GM12878 (cell line): ENCODE results near the gene RNF13. TPM values are rescaled to one million over a fixed set of nuclear protein-coding genes. Genes with fewer than 3 reads are reported as not detected.

Experiments
- ATAC-seq: fragments of 200-7000 bp; cut with Tn5 transposase; 3 replicates; pipeline ENCODE4 v1.9.1; 2020; ENCODE audit warnings: mild to moderate bottlenecking, moderate library complexity
- BruUV-seq: library from RNA; stranded (reverse); fragments of 400-500 nt; replicated peaks from 2 replicates; lab custom pipeline; 2021; lab: Mats Ljungman, UMichigan
- CTCF ChIA-PET: fragments of 300-600 bp; sonication (Branson Sonifier 250); formaldehyde crosslinking; extraction: SDS; loops from one replicate; lab custom pipeline; 2021; ENCODE audit warnings: inconsistent platforms; lab: Yijun Ruan, JAX
- POLR2A ChIA-PET: fragments of 350-600 bp; formaldehyde crosslinking; extraction: SDS; loops from one replicate; lab custom pipeline; 2021; ENCODE audit warnings: inconsistent platforms; lab: Charles Lee
- RAD21 ChIA-PET: fragments of 300-600 bp; sonication (Branson Sonifier 250); formaldehyde crosslinking; loops from one replicate; lab custom pipeline; 2023; ENCODE audit warnings: antibody characterized with exemption; ENCODE audit not compliant: unreplicated experiment; lab: Charles Lee
- SMC1A ChIA-PET: fragments of 300-600 bp; sonication (Branson Sonifier 250); formaldehyde crosslinking; loops from one replicate; lab custom pipeline; 2023; ENCODE audit not compliant: unreplicated experiment, uncharacterized antibody; lab: Charles Lee
- DNase-seq: peaks from one replicate; pipeline ENCODE4 v3.0.0-alpha.2; 2011; ENCODE audit warnings: low read depth, low spot score
- FAIRE-seq: peaks from 3 replicates; lab custom pipeline; 2011; peaks lifted over from hg19 to GRCh38; lab: Jason Lieb, UNC
- H2AFZ ChIP-seq: 2 replicates; pipeline ENCODE4 v1.6.0; 2011; ENCODE audit warnings: low read depth, low read length, control low read depth; ENCODE audit not compliant: control insufficient read depth
- H3K27ac ChIP-seq: 2 replicates; pipeline ENCODE4 v1.5.1; 2011; ENCODE audit warnings: control low read depth; ENCODE audit not compliant: control insufficient read depth, insufficient read depth
- H3K27me3 ChIP-seq, 2 experiments: replicated peaks in 1 of 2; 2 replicates each; pipeline versions ENCODE4 v1.6.0 to v1.6.1; 2011; ENCODE audit warnings: low read length in 1 of 2; ENCODE audit not compliant: control insufficient read depth in 2 of 2, insufficient read depth in 2 of 2
- H3K36me3 ChIP-seq, 2 experiments: 2 replicates each; pipeline ENCODE4 v1.5.1; 2011; ENCODE audit warnings: low read length in 1 of 2; ENCODE audit not compliant: control insufficient read depth in 2 of 2, insufficient read depth in 2 of 2
- H3K4me1 ChIP-seq: 2 replicates; pipeline ENCODE4 v1.6.1; 2011; ENCODE audit warnings: mild to moderate bottlenecking, low read length, moderate library complexity, mixed read lengths; ENCODE audit not compliant: control insufficient read depth, insufficient read depth
- H3K4me2 ChIP-seq: 2 replicates; pipeline ENCODE4 v1.6.0; 2011; ENCODE audit warnings: control low read depth; ENCODE audit not compliant: control insufficient read depth, insufficient read depth
- H3K4me3 ChIP-seq: fragments of 200-600 bp; sonication (generic); 2 replicates; pipeline ENCODE4 v1.5.1; 2016
- H3K79me2 ChIP-seq: 2 replicates; pipeline ENCODE4 v1.6.0; 2011; ENCODE audit warnings: low read length; ENCODE audit not compliant: control insufficient read depth, insufficient read depth
- H3K9ac ChIP-seq: 2 replicates; pipeline ENCODE4 v1.8.0; 2011; ENCODE audit warnings: low read length, control low read depth, mixed read lengths; ENCODE audit not compliant: control insufficient read depth, insufficient read depth
- H3K9me3 ChIP-seq: replicated peaks from 3 replicates; pipeline ENCODE4 v1.5.1; 2011; ENCODE audit warnings: mild to moderate bottlenecking, low read length; ENCODE audit not compliant: control insufficient read depth, insufficient read depth
- H4K20me1 ChIP-seq: 2 replicates; pipeline ENCODE4 v1.6.0; 2011; ENCODE audit not compliant: control insufficient read depth, insufficient read depth
- JUND ChIP-seq: IDR thresholded peaks from 2 replicates; pipeline ENCODE4 v1.6.1; 2012; ENCODE audit warnings: low read depth, mild to moderate bottlenecking, low read length, improper control_type of control experiment, moderate library complexity
- NFYA ChIP-seq: IDR thresholded peaks from 2 replicates; pipeline ENCODE4 v1.6.1; 2011; ENCODE audit warnings: low read depth, mild to moderate bottlenecking, low read length, improper control_type of control experiment, borderline replicate concordance
- RB1 ChIP-seq: fragments of 450-650 bp; formaldehyde crosslinking; IDR thresholded peaks from 2 replicates; pipeline ENCODE4 v1.6.1; 2017; ENCODE audit warnings: mild to moderate bottlenecking, borderline replicate concordance
- SUPT20H ChIP-seq: IDR thresholded peaks from 2 replicates; pipeline ENCODE4 v1.6.1; 2011; ENCODE audit warnings: low read depth, mild to moderate bottlenecking, low read length, moderate library complexity, borderline replicate concordance; ENCODE audit not compliant: control insufficient read depth
- TAF1 ChIP-seq: IDR thresholded peaks from 2 replicates; pipeline ENCODE4 v1.6.1; 2011; ENCODE audit warnings: mild to moderate bottlenecking, low read depth, low read length, borderline replicate concordance
- ZZZ3 ChIP-seq: IDR thresholded peaks from 2 replicates; pipeline ENCODE4 v1.6.1; 2011; ENCODE audit warnings: low read depth; ENCODE audit not compliant: control insufficient read depth, insufficient read length
- WGBS: methylation state at CpG from one replicate; pipeline ENCODE4 v1.1.6; 2016; ENCODE audit warnings: low lambda C conversion rate; ENCODE audit not compliant: insufficient replicate concordance, insufficient coverage; ENCODE audit errors: missing lambda C conversion rate; 5-methylcytosine and 5-hydroxymethylcytosine counted together
- in situ Hi-C: fragments of 300-500 bp; cut with MboI; formaldehyde crosslinking; loops from 9 replicates; pipeline ENCODE4 v1.14.3; 2018; ENCODE audit warnings: mixed read lengths
- intact Hi-C: fragments of 100-400 bp; cut with micrococcal nuclease; formaldehyde crosslinking; loops from one replicate; pipeline ENCODE4 v1.14.2; 2022; ENCODE audit not compliant: unreplicated experiment
- polyA plus RNA-seq, 11 experiments: library from polyadenylated mRNA; depleted of rRNA in 4 of 11; unstranded in 6 of 11; stranded (reverse) in 5 of 11; fragments of >200 nt; fragmentation: Nextera tagmentation in 4 of 11; fragmentation: Illumina TruSeq in 1 of 11; extraction: Ambion mirVana in 4 of 11; extraction: Trizol in 1 of 11; gene quantifications; 1 replicate in 1 of 11; 2 replicates in 10 of 11; pipeline versions ENCODE4 v1.2.1 to v1.2.3, GENCODE V29; 2011 to 2016; ENCODE audit warnings: inconsistent platforms in 2 of 11, missing spikeins in 2 of 11, low read depth in 1 of 11
- total RNA-seq, 4 experiments: library from RNA; depleted of rRNA in 3 of 4; stranded (reverse); fragments of >200 nt in 3 of 4; fragmentation: Illumina TruSeq in 1 of 4; extraction: Trizol in 1 of 4; gene quantifications; 2 replicates each; pipeline versions ENCODE4 v1.2.1 to v1.2.3, GENCODE V29; 2013 to 2021
- TF ChIP-seq, protein P1 (sequence below), 3 experiments: IDR thresholded peaks in 2 of 3; conservative IDR thresholded peaks in 1 of 3; 2 replicates each; pipeline ENCODE4 v1.5.1; 2011; ENCODE audit warnings: low read depth in 3 of 3, low read length in 3 of 3, mild to moderate bottlenecking in 3 of 3, control low read depth in 2 of 3, moderate library complexity in 2 of 3, inconsistent platforms in 1 of 3, mixed read lengths in 1 of 3; ENCODE audit not compliant: control insufficient read depth in 2 of 3, insufficient read depth in 1 of 3; ENCODE audit errors: extremely low read depth in 1 of 3
- TF ChIP-seq, protein P2 (sequence below): fragments of 450-650 bp; IDR thresholded peaks from 2 replicates; pipeline ENCODE4 v1.6.1; 2016; ENCODE audit warnings: mild to moderate bottlenecking

RNF13 gene
- total and polyA plus RNA-seq, 10 of the 15 experiments (the other 5 are each of a cell fraction or from before 2014, with no cell fraction given) = 18.9 to 73.4 (median 36.7) TPM

DNA sequence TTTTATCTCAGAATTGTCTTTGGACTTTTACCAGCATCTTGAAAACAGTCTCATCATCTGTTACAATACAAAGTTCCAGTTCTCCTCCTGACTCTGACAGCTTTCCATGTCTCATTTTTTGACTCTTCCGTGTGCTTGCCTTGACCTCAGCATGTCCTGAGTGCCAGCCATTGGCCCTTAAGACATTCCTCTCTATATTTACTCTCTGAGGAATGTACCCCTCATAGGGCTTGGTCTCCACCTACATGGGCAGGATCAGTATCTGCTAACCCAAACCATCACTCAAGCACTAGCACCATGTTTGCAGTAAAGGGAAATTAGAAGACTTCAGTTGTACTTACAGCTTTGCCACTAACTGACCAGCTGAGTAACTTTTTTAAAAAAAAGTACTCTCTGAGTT, 36.8 kb upstream of the RNF13 start:
- TF ChIP-seq RB1 = no peak
- no peak for TF ChIP-seq JUND
- TF ChIP-seq, protein P1, sequence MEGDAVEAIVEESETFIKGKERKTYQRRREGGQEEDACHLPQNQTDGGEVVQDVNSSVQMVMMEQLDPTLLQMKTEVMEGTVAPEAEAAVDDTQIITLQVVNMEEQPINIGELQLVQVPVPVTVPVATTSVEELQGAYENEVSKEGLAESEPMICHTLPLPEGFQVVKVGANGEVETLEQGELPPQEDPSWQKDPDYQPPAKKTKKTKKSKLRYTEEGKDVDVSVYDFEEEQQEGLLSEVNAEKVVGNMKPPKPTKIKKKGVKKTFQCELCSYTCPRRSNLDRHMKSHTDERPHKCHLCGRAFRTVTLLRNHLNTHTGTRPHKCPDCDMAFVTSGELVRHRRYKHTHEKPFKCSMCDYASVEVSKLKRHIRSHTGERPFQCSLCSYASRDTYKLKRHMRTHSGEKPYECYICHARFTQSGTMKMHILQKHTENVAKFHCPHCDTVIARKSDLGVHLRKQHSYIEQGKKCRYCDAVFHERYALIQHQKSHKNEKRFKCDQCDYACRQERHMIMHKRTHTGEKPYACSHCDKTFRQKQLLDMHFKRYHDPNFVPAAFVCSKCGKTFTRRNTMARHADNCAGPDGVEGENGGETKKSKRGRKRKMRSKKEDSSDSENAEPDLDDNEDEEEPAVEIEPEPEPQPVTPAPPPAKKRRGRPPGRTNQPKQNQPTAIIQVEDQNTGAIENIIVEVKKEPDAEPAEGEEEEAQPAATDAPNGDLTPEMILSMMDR (IDR thresholded peaks at IDR 0.05 in 2 of 3, conservative IDR thresholded peaks at IDR 0.05 in 1 of 3; ENCODE audit: control insufficient read depth in 2 of 3, extremely low read depth in 1 of 3, insufficient read depth in 1 of 3, low read depth in 3 of 3, low read length in 3 of 3) = no peak
- no peak for TF ChIP-seq TAF1
- TF ChIP-seq, protein P2, sequence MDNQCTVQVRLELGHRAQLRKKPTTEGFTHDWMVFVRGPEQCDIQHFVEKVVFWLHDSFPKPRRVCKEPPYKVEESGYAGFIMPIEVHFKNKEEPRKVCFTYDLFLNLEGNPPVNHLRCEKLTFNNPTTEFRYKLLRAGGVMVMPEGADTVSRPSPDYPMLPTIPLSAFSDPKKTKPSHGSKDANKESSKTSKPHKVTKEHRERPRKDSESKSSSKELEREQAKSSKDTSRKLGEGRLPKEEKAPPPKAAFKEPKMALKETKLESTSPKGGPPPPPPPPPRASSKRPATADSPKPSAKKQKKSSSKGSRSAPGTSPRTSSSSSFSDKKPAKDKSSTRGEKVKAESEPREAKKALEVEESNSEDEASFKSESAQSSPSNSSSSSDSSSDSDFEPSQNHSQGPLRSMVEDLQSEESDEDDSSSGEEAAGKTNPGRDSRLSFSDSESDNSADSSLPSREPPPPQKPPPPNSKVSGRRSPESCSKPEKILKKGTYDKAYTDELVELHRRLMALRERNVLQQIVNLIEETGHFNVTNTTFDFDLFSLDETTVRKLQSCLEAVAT = no peak
- TF ChIP-seq NFYA = no peak
- no peak for TF ChIP-seq SUPT20H
- no peak for TF ChIP-seq ZZZ3
- POLR2A ChIA-PET = no interaction called here
- in situ Hi-C loops (no loop called here), intact Hi-C loops (no loop called here)
- SMC1A ChIA-PET = interaction anchor here (0.7 to 1.9 kb wide), 6 partner anchors 9 to 281 kb away, joined by 3 to 6 read pairs (median 4); no protein-coding TSS in a partner anchor
- 26% methylated on average over 1 of the region's 1 CpG for WGBS
- no peaks in the 10 kb centered on the region; a peak in 2 of 4 replicates for H3K27me3 ChIP-seq
- H3K36me3 ChIP-seq = no peaks in the 10 kb centered on the region
- H3K79me2 ChIP-seq = no peaks in the 10 kb centered on the region
- H3K27ac ChIP-seq = no peak overlapping the region
- no peaks in the 10 kb centered on the region for H3K9me3 ChIP-seq
- CTCF ChIA-PET = interaction anchor here (1.0 to 15.4 kb wide), 4 partner anchors 11 to 408 kb away, joined by 4 to 222 read pairs (median 16); no protein-coding TSS in a partner anchor
- DNase-seq (no peak), FAIRE-seq (no peak), ATAC-seq (no peak)
- no peak overlapping the region for H3K9ac ChIP-seq
- no peak overlapping the region for H2AFZ ChIP-seq
- no TSS peak for BruUV-seq
- no peak overlapping the region for H3K4me2 ChIP-seq
- RAD21 ChIA-PET = interaction anchor here (1.0 to 1.4 kb wide), 2 partner anchors 15 to 207 kb away, joined by 3 to 5 read pairs; no protein-coding TSS in a partner anchor
- H3K4me3 ChIP-seq = no peak overlapping the region
- no peaks in the 10 kb centered on the region for H3K4me1 ChIP-seq
- H4K20me1 ChIP-seq = no peaks in the 10 kb centered on the region
